IPS-18c (cell line): Measurements from ENCODE around the gene TCHP.

Experiments
- H3K4me3 ChIP-seq: 2 replicates; pipeline ENCODE4 v1.7.0; 2013; ENCODE audit warnings: low read depth, mild to moderate bottlenecking, low read length, moderate library complexity; ENCODE audit not compliant: insufficient read depth
- H3K9me3 ChIP-seq: one replicate; pipeline ENCODE4 v1.6.1; 2013; ENCODE audit warnings: mild to moderate bottlenecking, low read length, moderate library complexity; ENCODE audit not compliant: control insufficient read depth, insufficient read depth

Gene TCHP

GRCh38 chr12:109966546-109966945 lies 66.5 kb downstream of the TCHP start:
- Histone ChIP-seq H3K4me3 (no peak overlapping the region), H3K9me3 (no peaks in the 10 kb centered on the region)

GRCh38 chr12:109967383-109968031 lies 67.4 kb downstream of the TCHP start:
- Histone ChIP-seq H3K9me3 (no peaks in the 10 kb centered on the region), H3K4me3 (no peak overlapping the region)
